ENCODE data around the gene S1PR3. TPM values are rescaled to one million over a fixed set of nuclear protein-coding genes. Genes with fewer than 3 reads are reported as not detected.
A peak's percentile ranks its signal among the peaks of the same experiment; 100 is the strongest.

S1PR3 gene
- total RNA-seq, 1 donor from 2014 or later, result 2.9 TPM

GRCh38 chr9:88993327-88993726 is 2.1 kb downstream of the S1PR3 start:
- Mint-ChIP-seq H3K27me3 (ENCODE audit: unreplicated experiment) (peaks cover 7% of the 10 kb centered on the region), H3K27ac (ENCODE audit: unreplicated experiment) (no peak overlapping the region), H3K4me3 (ENCODE audit: unreplicated experiment) (no peak overlapping the region), H3K4me1 (ENCODE audit: low read depth, unreplicated experiment) (no peaks in the 10 kb centered on the region), H3K9me3 (ENCODE audit: unreplicated experiment) (peaks cover 5% of the 10 kb centered on the region), H3K36me3 (ENCODE audit: unreplicated experiment) (no peaks in the 10 kb centered on the region)
- no peak for DNase-seq
- TF ChIP-seq CTCF (IDR thresholded peaks at IDR 0.05; ENCODE audit: partially characterized antibody, unreplicated experiment), result no peak

GRCh38 chr9:88993871-88994460 is 2.7 kb downstream of the S1PR3 start:
- no peak for DNase-seq
- Mint-ChIP-seq H3K4me3 (ENCODE audit: unreplicated experiment) (peak overlapping the region; percentile 25), H3K27me3 (ENCODE audit: unreplicated experiment) (peaks cover 7% of the 10 kb centered on the region), H3K9me3 (ENCODE audit: unreplicated experiment) (peaks cover 5% of the 10 kb centered on the region), H3K27ac (ENCODE audit: unreplicated experiment) (no peak overlapping the region), H3K36me3 (ENCODE audit: unreplicated experiment) (no peaks in the 10 kb centered on the region), H3K4me1 (ENCODE audit: low read depth, unreplicated experiment) (no peaks in the 10 kb centered on the region)
- no peak for TF ChIP-seq CTCF (IDR thresholded peaks at IDR 0.05; ENCODE audit: partially characterized antibody, unreplicated experiment)

GRCh38 chr9:88994469-88995199 is 3.4 kb downstream of the S1PR3 start:
- Mint-ChIP-seq H3K4me1 (ENCODE audit: low read depth, unreplicated experiment) (no peaks in the 10 kb centered on the region), H3K27me3 (ENCODE audit: unreplicated experiment) (peaks cover 7% of the 10 kb centered on the region), H3K9me3 (ENCODE audit: unreplicated experiment) (peaks cover 5% of the 10 kb centered on the region), H3K4me3 (ENCODE audit: unreplicated experiment) (no peak overlapping the region), H3K27ac (ENCODE audit: unreplicated experiment) (no peak overlapping the region), H3K36me3 (ENCODE audit: unreplicated experiment) (no peaks in the 10 kb centered on the region)
- TF ChIP-seq CTCF (IDR thresholded peaks at IDR 0.05; ENCODE audit: partially characterized antibody, unreplicated experiment), result no peak
- no peak for DNase-seq

GRCh38 chr9:88995200-88995577 is 3.9 kb downstream of the S1PR3 start:
- H3K27ac Mint-ChIP-seq (ENCODE audit: unreplicated experiment), result no peak overlapping the region
- no peaks in the 10 kb centered on the region for H3K36me3 Mint-ChIP-seq (ENCODE audit: unreplicated experiment)
- DNase-seq, result no peak
- no peak for TF ChIP-seq CTCF (IDR thresholded peaks at IDR 0.05; ENCODE audit: partially characterized antibody, unreplicated experiment)
- H3K4me1 Mint-ChIP-seq (ENCODE audit: low read depth, unreplicated experiment), result peaks cover under 1% of the 10 kb centered on the region
- peaks cover 5% of the 10 kb centered on the region for H3K9me3 Mint-ChIP-seq (ENCODE audit: unreplicated experiment)
- no peak overlapping the region for H3K4me3 Mint-ChIP-seq (ENCODE audit: unreplicated experiment)
- H3K27me3 Mint-ChIP-seq (ENCODE audit: unreplicated experiment), result peaks cover 7% of the 10 kb centered on the region

GRCh38 chr9:88995627-88996026 is 4.4 kb downstream of the S1PR3 start:
- Mint-ChIP-seq H3K27me3 (ENCODE audit: unreplicated experiment) (peaks cover 5% of the 10 kb centered on the region), H3K9me3 (ENCODE audit: unreplicated experiment) (peaks cover 4% of the 10 kb centered on the region), H3K27ac (ENCODE audit: unreplicated experiment) (no peak overlapping the region), H3K4me3 (ENCODE audit: unreplicated experiment) (no peak overlapping the region), H3K4me1 (ENCODE audit: low read depth, unreplicated experiment) (peaks cover 3% of the 10 kb centered on the region), H3K36me3 (ENCODE audit: unreplicated experiment) (no peaks in the 10 kb centered on the region)
- no peak for DNase-seq
- TF ChIP-seq CTCF (IDR thresholded peaks at IDR 0.05; ENCODE audit: partially characterized antibody, unreplicated experiment), result no peak
